Hematopoietic multipotent progenitor cell (in vitro differentiated cells): ENCODE results near the gene PNRC2. TPM values are rescaled to one million over a fixed set of nuclear protein-coding genes. Genes with fewer than 3 reads are reported as not detected.
"Not testable (repeated sequence)": the region's sequence is repeated elsewhere in the genome, so short reads cannot be mapped to it uniquely, and the experiment has no call there.

Experiments
- DNase-seq, 3 donors: peaks; one replicate each; pipeline ENCODE4 v3.0.0-alpha.2; 2011 to 2015; ENCODE audit warnings: low read depth in 2 of 3, low spot score in 2 of 3
- total RNA-seq: library from RNA; depleted of rRNA; stranded (reverse); fragments of >200 nt; gene quantifications from one replicate; pipeline ENCODE4 v1.2.3, GENCODE V29; 2012

The PNRC2 gene
- total RNA-seq, 1 donor, result 121 TPM

- peak in 1 of 3 donors; percentile 30 for DNase-seq
Observed at GRCh38 chr1:23984417-23985186, 25.0 kb downstream of the PNRC2 start.

GRCh38 chr1:23987038-23987437 is 27.4 kb downstream of the PNRC2 start:
- not testable (repeated sequence) for DNase-seq

- no peak for DNase-seq
Observed at GRCh38 chr1:23989263-23989662, 29.6 kb downstream of the PNRC2 start.

GRCh38 chr1:23992011-23992410 is 32.4 kb downstream of the PNRC2 start:
- not testable (repeated sequence) for DNase-seq

GRCh38 chr1:23995431-23995837 is 35.8 kb downstream of the PNRC2 start:
- no peak for DNase-seq

- no peak for DNase-seq
Observed at GRCh38 chr1:23996700-23997229, 37.1 kb downstream of the PNRC2 start.

GRCh38 chr1:23997812-23998211 is 38.2 kb downstream of the PNRC2 start:
- no peak for DNase-seq

GRCh38 chr1:23999156-23999671 is 39.6 kb downstream of the PNRC2 start:
- DNase-seq, result no peak

- no peak for DNase-seq
Observed at GRCh38 chr1:24002695-24003094, 43.1 kb downstream of the PNRC2 start.

- no peak for DNase-seq
Observed at GRCh38 chr1:24003331-24003972, 43.8 kb downstream of the PNRC2 start.

GRCh38 chr1:24004132-24004531 is 44.5 kb downstream of the PNRC2 start:
- DNase-seq, result no peak

- no peak for DNase-seq
Observed at GRCh38 chr1:24005163-24005562, 45.5 kb downstream of the PNRC2 start.

GRCh38 chr1:24007079-24007478 is 47.5 kb downstream of the PNRC2 start:
- DNase-seq, result no peak

GRCh38 chr1:24008574-24009184 is 49.1 kb downstream of the PNRC2 start:
- DNase-seq, result not testable (repeated sequence)

GRCh38 chr1:24009406-24009805 is 49.8 kb downstream of the PNRC2 start:
- DNase-seq, result no peak

GRCh38 chr1:24010650-24011049 is 51.0 kb downstream of the PNRC2 start:
- no peak for DNase-seq

- not testable (repeated sequence) for DNase-seq
Observed at GRCh38 chr1:24012878-24013277, 53.2 kb downstream of the PNRC2 start.
